Liver (tissue), 9 donors: ENCODE results near the gene IDH3A. TPM values are rescaled to one million over a fixed set of nuclear protein-coding genes. Genes with fewer than 3 reads are reported as not detected.
A peak's percentile ranks its signal among the peaks of the same experiment; 100 is the strongest.

Source experiments
- DNase-seq: peaks from one replicate; pipeline ENCODE4 v3.0.0-alpha.2; 2017; ENCODE audit warnings: low spot score
- H3K27ac ChIP-seq, 2 donors: one replicate each; pipeline ENCODE4 v1.7.0; 2013; ENCODE audit warnings: inconsistent platforms in 2 of 2, low read length in 2 of 2, control low read depth in 1 of 2, low read depth in 1 of 2, mild to moderate bottlenecking in 1 of 2
- H3K27me3 ChIP-seq, 4 donors: one replicate each; pipeline versions ENCODE4 v1.6.1 to v1.7.0; 2013; ENCODE audit warnings: low read length in 3 of 4, inconsistent platforms in 1 of 4, mild to moderate bottlenecking in 1 of 4, moderate library complexity in 1 of 4; ENCODE audit not compliant: control insufficient read depth in 4 of 4, insufficient read depth in 4 of 4
- H3K36me3 ChIP-seq, 4 donors: one replicate each; pipeline versions ENCODE4 v1.6.1 to v1.7.0; 2013; ENCODE audit warnings: low read length in 3 of 4, mild to moderate bottlenecking in 3 of 4, low read depth in 1 of 4, moderate library complexity in 1 of 4; ENCODE audit not compliant: control insufficient read depth in 4 of 4, insufficient read depth in 3 of 4
- H3K4me1 ChIP-seq, 4 donors: one replicate each; pipeline versions ENCODE4 v1.6.1 to v1.7.0; 2013; ENCODE audit warnings: low read length in 3 of 4, mild to moderate bottlenecking in 3 of 4, moderate library complexity in 1 of 4; ENCODE audit not compliant: control insufficient read depth in 4 of 4, insufficient read depth in 4 of 4
- H3K4me3 ChIP-seq, 3 donors: one replicate each; pipeline versions ENCODE4 v1.6.1 to v1.7.0; 2013; ENCODE audit warnings: low read length in 3 of 3, control low read depth in 1 of 3, low read depth in 1 of 3, mild to moderate bottlenecking in 1 of 3
- H3K9ac ChIP-seq, 2 donors: one replicate each; pipeline ENCODE4 v1.7.0; 2013; ENCODE audit warnings: low read length in 2 of 2, mild to moderate bottlenecking in 2 of 2, moderate library complexity in 2 of 2, control low read depth in 1 of 2, low read depth in 1 of 2
- H3K9me3 ChIP-seq, 4 donors: one replicate each; pipeline versions ENCODE4 v1.6.1 to v1.7.0; 2013; ENCODE audit warnings: low read length in 3 of 4; ENCODE audit not compliant: control insufficient read depth in 4 of 4
- ATF3 ChIP-seq: IDR thresholded peaks from 2 replicates; pipeline ENCODE4 v1.6.1; 2016; ENCODE audit warnings: antibody characterized with exemption
- CTCF ChIP-seq: fragments of 150-350 bp; IDR thresholded peaks from 2 replicates; pipeline ENCODE4 v1.5.1; 2017; ENCODE audit warnings: improper control_type of control experiment, low read depth, low read length; ENCODE audit not compliant: missing input control
- EGR1 ChIP-seq, 2 donors: IDR thresholded peaks; 2 replicates each; pipeline ENCODE4 v1.6.1; 2016 to 2018; ENCODE audit warnings: antibody characterized with exemption in 2 of 2, low read depth in 2 of 2
- FOXA2 ChIP-seq: IDR thresholded peaks from 2 replicates; pipeline ENCODE4 v1.6.1; 2016; ENCODE audit warnings: antibody characterized with exemption
- GABPA ChIP-seq, 2 donors: IDR thresholded peaks in 1 of 2; conservative IDR thresholded peaks in 1 of 2; 2 replicates each; pipeline ENCODE4 v1.6.1; 2016; ENCODE audit warnings: antibody characterized with exemption in 2 of 2, mild to moderate bottlenecking in 1 of 2, moderate library complexity in 1 of 2
- REST ChIP-seq: IDR thresholded peaks from 2 replicates; pipeline ENCODE4 v1.6.1; 2016; ENCODE audit warnings: antibody characterized with exemption, mild to moderate bottlenecking
- SP1 ChIP-seq: IDR thresholded peaks from 2 replicates; pipeline ENCODE4 v1.6.1; 2018; ENCODE audit warnings: antibody characterized with exemption, mild to moderate bottlenecking
- TAF1 ChIP-seq: conservative IDR thresholded peaks from 2 replicates; pipeline ENCODE4 v1.6.1; 2016; ENCODE audit warnings: antibody characterized with exemption, mild to moderate bottlenecking
- YY1 ChIP-seq: IDR thresholded peaks from 2 replicates; pipeline ENCODE4 v1.6.1; 2016; ENCODE audit warnings: antibody characterized with exemption, mild to moderate bottlenecking
- ZBTB33 ChIP-seq: IDR thresholded peaks from 2 replicates; pipeline ENCODE4 v1.6.1; 2016; ENCODE audit warnings: antibody characterized with exemption
- WGBS: extraction: QIAGEN DNeasy Blood & Tissue Kit; methylation state at CpG from one replicate; pipeline ENCODE4 v1.1.7; 2013; 5-methylcytosine and 5-hydroxymethylcytosine counted together
- polyA plus RNA-seq, 2 donors: library from polyadenylated mRNA; stranded (reverse) in 1 of 2; unstranded in 1 of 2; fragments of 200-250 nt in 1 of 2; fragments of >200 nt in 1 of 2; fragmentation: Nextera tagmentation in 1 of 2; extraction: Ambion mirVana in 1 of 2; gene quantifications; one replicate each; pipeline versions ENCODE4 v1.2.1 to v1.2.3, GENCODE V29; 2013 to 2015
- total RNA-seq, 2 donors: library from RNA; depleted of rRNA; stranded (reverse); fragments of >200 nt; gene quantifications; one replicate each; pipeline ENCODE4 v1.2.3, GENCODE V29; 2014
- donor health status: healthy.
- donor health status: healthy.
- donor health status: healthy.
- donor health status: healthy.
- donor health status: healthy.

Gene IDH3A
- total and polyA plus RNA-seq, 4 donors: 13.5 to 51.7 (median 24.0) TPM

- Histone ChIP-seq H3K36me3 (no peaks in the 10 kb centered on the region), H3K9me3 (no peaks in the 10 kb centered on the region), H3K4me3 (no peak overlapping the region), H3K4me1 (peaks cover 1 to 9% (median 4%) of the 10 kb centered on the region in 4 donors), H3K27me3 (no peaks in the 10 kb centered on the region), H3K27ac (no peak overlapping the region), H3K9ac (no peak overlapping the region)
- 86% methylated on average over 8 of the region's 8 CpGs for WGBS
- no peak for TF ChIP-seq GABPA (IDR thresholded peaks at IDR 0.05 in 1 of 2, conservative IDR thresholded peaks at IDR 0.05 in 1 of 2)
- DNase-seq: no peak
These were observed 19.9 kb upstream of the IDH3A start for GRCh38 chr15:78129077-78129750.

GRCh38 chr15:78129751-78130287 is 19.3 kb upstream of the IDH3A start:
- Histone ChIP-seq H3K27ac (no peak overlapping the region), H3K27me3 (no peaks in the 10 kb centered on the region), H3K9ac (no peak overlapping the region), H3K4me3 (no peak overlapping the region), H3K4me1 (peaks cover 1 to 9% (median 4%) of the 10 kb centered on the region in 4 donors), H3K9me3 (no peaks in the 10 kb centered on the region), H3K36me3 (no peaks in the 10 kb centered on the region)
- TF ChIP-seq REST (no peak), YY1 (no peak), GABPA (IDR thresholded peaks at IDR 0.05 in 1 of 2, conservative IDR thresholded peaks at IDR 0.05 in 1 of 2) (no peak)
- WGBS: 94% methylated on average over 5 of the region's 5 CpGs
- no peak for DNase-seq

- 33% methylated on average over 51 of the region's 51 CpGs for WGBS
- peaks cover 1 to 9% (median 4%) of the 10 kb centered on the region in 4 donors for H3K4me1 ChIP-seq
- no peaks in the 10 kb centered on the region for H3K9me3 ChIP-seq
- no peaks in the 10 kb centered on the region for H3K27me3 ChIP-seq
- DNase-seq: no peak
- no peak overlapping the region for H3K27ac ChIP-seq
- peak overlapping the region in 2 of 3 donors; percentile 64 to 80 for H3K4me3 ChIP-seq
- no peak overlapping the region for H3K9ac ChIP-seq
- TF ChIP-seq TAF1: no peak
- no peak for TF ChIP-seq ATF3
- TF ChIP-seq FOXA2: no peak
- no peak for TF ChIP-seq REST
- TF ChIP-seq ZBTB33: no peak
- no peak for TF ChIP-seq SP1
- TF ChIP-seq EGR1 (IDR thresholded peaks at IDR 0.05; ENCODE audit: low read depth in 2 of 2): no peak
- TF ChIP-seq CTCF: no peak
- H3K36me3 ChIP-seq: no peaks in the 10 kb centered on the region
These were observed 18.5 kb upstream of the IDH3A start for GRCh38 chr15:78130466-78131294.
